A549 (cell line): Measurements from ENCODE around the gene FAM53C. TPM values are rescaled to one million over a fixed set of nuclear protein-coding genes. Genes with fewer than 3 reads are reported as not detected.

Source experiments
- ATAC-seq, 2 experiments: fragments of 200-7000 bp in 1 of 2; fragments of >200 bp in 1 of 2; cut with Nextera tagmentation in 1 of 2; cut with Tn5 transposase in 1 of 2; 3 replicates each; pipeline versions ENCODE4 v1.8.0 to v1.9.1; 2018 to 2020; ENCODE audit warnings: mild to moderate bottlenecking in 1 of 2, moderate library complexity in 1 of 2
- CTCF ChIA-PET: fragments of 300-600 bp; sonication (Branson Sonifier 250); formaldehyde crosslinking; extraction: SDS; loops from one replicate; lab custom pipeline; 2021; ENCODE audit warnings: antibody characterized with exemption, inconsistent platforms; lab: Yijun Ruan, JAX
- POLR2A ChIA-PET: fragments of 350-600 bp; formaldehyde crosslinking; extraction: SDS; loops from one replicate; lab custom pipeline; 2021; ENCODE audit warnings: antibody characterized with exemption, inconsistent platforms; lab: Yijun Ruan, JAX
- DNase-seq, 2 experiments: peaks; one replicate each; pipeline versions ENCODE4 v3.0.0 to v3.0.0-alpha.2; 2011 to 2016; ENCODE audit warnings: low read depth in 1 of 2, low spot score in 1 of 2
- FAIRE-seq: peaks from 2 replicates; lab custom pipeline; 2011; peaks lifted over from hg19 to GRCh38; lab: Jason Lieb, UNC
- H3K27ac ChIP-seq, 2 experiments: fragments of >200 bp; sonication (Bioruptor Twin); formaldehyde crosslinking; 3 replicates each; pipeline ENCODE4 v1.5.1; 2016 to 2017
- H3K4me1 ChIP-seq: fragments of >200 bp; sonication (Bioruptor Twin); formaldehyde crosslinking; 3 replicates; pipeline ENCODE4 v1.6.1; 2016
- H3K4me2 ChIP-seq: fragments of >200 bp; sonication (Bioruptor Twin); formaldehyde crosslinking; 3 replicates; pipeline ENCODE4 v1.6.1; 2016
- H3K4me3 ChIP-seq: fragments of >200 bp; sonication (Bioruptor Twin); formaldehyde crosslinking; 3 replicates; pipeline ENCODE4 v1.5.1; 2016
- H3K9me3 ChIP-seq: fragments of >200 bp; sonication (Bioruptor Twin); formaldehyde crosslinking; 3 replicates; pipeline ENCODE4 v1.6.1; 2016
- ATOH8 ChIP-seq: fragments of 250-450 bp; sonication (Bioruptor Pico); IDR thresholded peaks from 2 replicates; pipeline ENCODE4 v1.5.0; 2020; ENCODE audit warnings: low read depth, mild to moderate bottlenecking, moderate library complexity
- BCL3 ChIP-seq: fragments of >200 bp; sonication (Bioruptor Twin); formaldehyde crosslinking; IDR thresholded peaks from 3 replicates; pipeline ENCODE4 v1.6.1; 2016
- BHLHE40 ChIP-seq: IDR thresholded peaks from 2 replicates; pipeline ENCODE4 v1.6.1; 2012; ENCODE audit warnings: low read depth, low read length, inconsistent platforms
- CEBPB ChIP-seq, 2 experiments: fragments of >200 bp in 1 of 2; sonication (Bioruptor Twin) in 1 of 2; formaldehyde crosslinking in 1 of 2; IDR thresholded peaks; 2 replicates each; pipeline ENCODE4 v1.6.1; 2012 to 2016
- FOXS1 ChIP-seq: fragments of 250-450 bp; sonication (Bioruptor Pico); IDR thresholded peaks from 2 replicates; pipeline ENCODE4 v1.5.0; 2020; ENCODE audit warnings: mild to moderate bottlenecking, moderate library complexity
- HOXA7 ChIP-seq: fragments of 250-450 bp; sonication (Bioruptor Pico); IDR thresholded peaks from 2 replicates; pipeline ENCODE4 v1.5.0; 2020; ENCODE audit warnings: mild to moderate bottlenecking, moderate library complexity
- JUNB ChIP-seq: fragments of >200 bp; sonication (Bioruptor Twin); formaldehyde crosslinking; IDR thresholded peaks from 2 replicates; pipeline ENCODE4 v1.6.1; 2016
- KDM5A ChIP-seq: fragments of 200-600 bp; sonication (generic); IDR thresholded peaks from 2 replicates; pipeline ENCODE4 v1.6.1; 2016; ENCODE audit warnings: antibody characterized with exemption, mild to moderate bottlenecking
- MAZ ChIP-seq: fragments of 150-350 bp; IDR thresholded peaks from 2 replicates; pipeline ENCODE4 v1.6.1; 2014; ENCODE audit warnings: antibody characterized with exemption, low read depth, low read length, borderline replicate concordance
- NFE2L2 ChIP-seq: fragments of 150-350 bp; conservative IDR thresholded peaks from 2 replicates; pipeline ENCODE4 v1.6.1; 2014; ENCODE audit warnings: low read length
- NR3C1 ChIP-seq: fragments of >200 bp; sonication (Bioruptor Twin); formaldehyde crosslinking; IDR thresholded peaks from 3 replicates; pipeline ENCODE4 v1.6.1; 2017
- POLR2AphosphoS2 ChIP-seq: conservative IDR thresholded peaks from 2 replicates; pipeline ENCODE4 v1.6.1; 2012; ENCODE audit warnings: low read length, improper control_type of control experiment, inconsistent platforms
- RAD21 ChIP-seq, 2 experiments: fragments of >200 bp in 1 of 2; sonication (Bioruptor Twin) in 1 of 2; formaldehyde crosslinking in 1 of 2; IDR thresholded peaks in 1 of 2; conservative IDR thresholded peaks in 1 of 2; 2 replicates in 1 of 2; 3 replicates in 1 of 2; pipeline ENCODE4 v1.6.1; 2012 to 2018; ENCODE audit warnings: inconsistent platforms in 1 of 2
- RCOR1 ChIP-seq: fragments of 150-350 bp; IDR thresholded peaks from 2 replicates; pipeline ENCODE4 v1.6.1; 2014; ENCODE audit warnings: antibody characterized with exemption, low read length, low read depth
- RFX5 ChIP-seq: fragments of 450-650 bp; IDR thresholded peaks from 2 replicates; pipeline ENCODE4 v1.7.1; 2014; ENCODE audit warnings: antibody characterized with exemption, mild to moderate bottlenecking, moderate library complexity
- SMC3 ChIP-seq: fragments of >200 bp; sonication (Bioruptor Twin); formaldehyde crosslinking; IDR thresholded peaks from 3 replicates; pipeline ENCODE4 v1.6.1; 2018; ENCODE audit warnings: inconsistent platforms
- SREBF2 ChIP-seq: fragments of 450-650 bp; IDR thresholded peaks from 2 replicates; pipeline ENCODE4 v1.6.1; 2014; ENCODE audit warnings: mild to moderate bottlenecking, moderate library complexity
- TP53 ChIP-seq: fragments of 250-450 bp; sonication (Bioruptor Pico); IDR thresholded peaks from 2 replicates; pipeline ENCODE4 v1.5.0; 2021; ENCODE audit warnings: mild to moderate bottlenecking, moderate library complexity
- ZSCAN20 ChIP-seq: fragments of 250-450 bp; sonication (Bioruptor Pico); IDR thresholded peaks from 2 replicates; pipeline ENCODE4 v1.8.0; 2022; ENCODE audit warnings: mild to moderate bottlenecking, moderate library complexity
- WGBS: methylation state at CpG from one replicate; pipeline ENCODE4 v1.1.6; 2017; ENCODE audit errors: missing lambda C conversion rate; 5-methylcytosine and 5-hydroxymethylcytosine counted together
- polyA plus RNA-seq, 4 experiments: library from polyadenylated mRNA; depleted of rRNA in 3 of 4; stranded (reverse); fragments of >200 nt; fragmentation: RNase III in 1 of 4; extraction: RNeasy Plus Mini Kit Qiagen cat#74134 plus additional on column Dnase treatment in 1 of 4; gene quantifications; 2 replicates in 3 of 4; 3 replicates in 1 of 4; pipeline ENCODE4 v1.2.3, GENCODE V29; 2011 to 2017
- TF ChIP-seq, protein P1 (sequence below): fragments of 200-600 bp; sonication (generic); IDR thresholded peaks from 2 replicates; pipeline ENCODE4 v1.6.1; 2016; ENCODE audit warnings: antibody characterized with exemption, mild to moderate bottlenecking, moderate library complexity
- TF ChIP-seq, protein P2 (sequence below): fragments of 250-450 bp; sonication (Bioruptor Pico); IDR thresholded peaks from 2 replicates; pipeline ENCODE4 v1.5.0; 2021; ENCODE audit warnings: mild to moderate bottlenecking, moderate library complexity, borderline replicate concordance

Gene FAM53C
- polyA plus RNA-seq, 2 of the 4 experiments (the other 2 are of a cell fraction) = 24.7 to 24.9 TPM

DNA sequence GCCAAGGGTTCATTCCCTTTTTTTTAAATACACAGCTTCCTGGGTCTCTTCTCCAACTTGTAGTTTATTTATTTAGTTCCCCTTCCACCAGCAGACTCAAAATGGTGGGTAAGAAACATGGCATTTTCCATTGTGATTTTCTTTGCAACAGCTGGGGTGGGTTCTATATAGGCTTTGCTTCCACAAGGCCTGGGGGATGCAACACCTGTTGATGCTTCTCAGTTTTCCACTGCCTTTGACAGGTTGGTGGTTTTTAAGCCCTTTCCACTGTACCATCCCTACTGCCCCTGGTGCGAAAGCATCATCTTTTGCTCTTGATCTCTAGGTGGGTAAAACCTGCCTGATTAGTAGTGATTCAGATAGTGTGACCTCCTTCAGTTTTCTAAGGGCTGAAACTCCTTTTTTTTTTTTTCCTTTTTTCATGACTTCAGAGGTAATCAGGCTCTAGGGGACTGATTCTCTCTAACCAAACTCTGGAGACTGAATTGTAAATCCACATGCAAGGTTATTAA is 22.9 kb downstream of the FAM53C start:
- DNase-seq = no peak
- Histone ChIP-seq H3K4me2 (no peak overlapping the region), H3K9me3 (no peaks in the 10 kb centered on the region)
- TF ChIP-seq, protein P1, sequence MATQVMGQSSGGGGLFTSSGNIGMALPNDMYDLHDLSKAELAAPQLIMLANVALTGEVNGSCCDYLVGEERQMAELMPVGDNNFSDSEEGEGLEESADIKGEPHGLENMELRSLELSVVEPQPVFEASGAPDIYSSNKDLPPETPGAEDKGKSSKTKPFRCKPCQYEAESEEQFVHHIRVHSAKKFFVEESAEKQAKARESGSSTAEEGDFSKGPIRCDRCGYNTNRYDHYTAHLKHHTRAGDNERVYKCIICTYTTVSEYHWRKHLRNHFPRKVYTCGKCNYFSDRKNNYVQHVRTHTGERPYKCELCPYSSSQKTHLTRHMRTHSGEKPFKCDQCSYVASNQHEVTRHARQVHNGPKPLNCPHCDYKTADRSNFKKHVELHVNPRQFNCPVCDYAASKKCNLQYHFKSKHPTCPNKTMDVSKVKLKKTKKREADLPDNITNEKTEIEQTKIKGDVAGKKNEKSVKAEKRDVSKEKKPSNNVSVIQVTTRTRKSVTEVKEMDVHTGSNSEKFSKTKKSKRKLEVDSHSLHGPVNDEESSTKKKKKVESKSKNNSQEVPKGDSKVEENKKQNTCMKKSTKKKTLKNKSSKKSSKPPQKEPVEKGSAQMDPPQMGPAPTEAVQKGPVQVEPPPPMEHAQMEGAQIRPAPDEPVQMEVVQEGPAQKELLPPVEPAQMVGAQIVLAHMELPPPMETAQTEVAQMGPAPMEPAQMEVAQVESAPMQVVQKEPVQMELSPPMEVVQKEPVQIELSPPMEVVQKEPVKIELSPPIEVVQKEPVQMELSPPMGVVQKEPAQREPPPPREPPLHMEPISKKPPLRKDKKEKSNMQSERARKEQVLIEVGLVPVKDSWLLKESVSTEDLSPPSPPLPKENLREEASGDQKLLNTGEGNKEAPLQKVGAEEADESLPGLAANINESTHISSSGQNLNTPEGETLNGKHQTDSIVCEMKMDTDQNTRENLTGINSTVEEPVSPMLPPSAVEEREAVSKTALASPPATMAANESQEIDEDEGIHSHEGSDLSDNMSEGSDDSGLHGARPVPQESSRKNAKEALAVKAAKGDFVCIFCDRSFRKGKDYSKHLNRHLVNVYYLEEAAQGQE = no peak
- TF ChIP-seq POLR2AphosphoS2 (no peak), ZSCAN20 (CRISPR knock-in tag) (no peak), SMC3 (no peak), FOXS1 (CRISPR knock-in tag) (no peak), JUNB (no peak)
- TF ChIP-seq, all 56 proteins: peak for 0
- ATAC-seq (peak in 1 of 2 experiments; percentile 19; a peak in 1 of 6 replicates), FAIRE-seq (no peak)
- ChIA-PET CTCF (interaction anchor here (2.1 kb wide), 1 partner anchor 8 kb away, joined by 12 read pairs; the partner anchor contains the start of gene KDM3B), POLR2A (no interaction called here)
- Histone ChIP-seq H3K4me3 (no peak overlapping the region), H3K4me1 (no peaks in the 10 kb centered on the region; the same call in 2 of the 3 replicates), H3K27ac (no peak overlapping the region)
- WGBS = 92% methylated on average over 1 of the region's 1 CpG

- 90% methylated on average over 1 of the region's 1 CpG for WGBS
- CTCF ChIA-PET = interaction anchor here (4.8 kb wide), 1 partner anchor 12 kb away, joined by 28 read pairs; the partner anchor contains the start of gene KDM3B
- H3K4me3 ChIP-seq = no peak overlapping the region
- H3K27ac ChIP-seq = no peak overlapping the region
- H3K4me1 ChIP-seq = no peaks in the 10 kb centered on the region
- H3K9me3 ChIP-seq = no peaks in the 10 kb centered on the region
- POLR2A ChIA-PET = no interaction called here
- FAIRE-seq = no peak
- no peak for DNase-seq
- no peak for ATAC-seq
- TF ChIP-seq BHLHE40 (no peak), RAD21 (conservative IDR thresholded peaks at IDR 0.05 in 1 of 2, IDR thresholded peaks at IDR 0.05 in 1 of 2) (no peak), RFX5 (no peak), ZSCAN20 (CRISPR knock-in tag) (no peak), POLR2AphosphoS2 (no peak), MAZ (no peak), NR3C1 (no peak), SREBF2 (no peak), TP53 (CRISPR knock-in tag) (no peak), JUNB (no peak), KDM5A (no peak), ATOH8 (CRISPR knock-in tag) (no peak), RCOR1 (no peak), NFE2L2 (no peak), HOXA7 (CRISPR knock-in tag) (no peak), CEBPB (IDR thresholded peaks at IDR 0.05) (no peak), BCL3 (no peak)
- TF ChIP-seq, protein P2, sequence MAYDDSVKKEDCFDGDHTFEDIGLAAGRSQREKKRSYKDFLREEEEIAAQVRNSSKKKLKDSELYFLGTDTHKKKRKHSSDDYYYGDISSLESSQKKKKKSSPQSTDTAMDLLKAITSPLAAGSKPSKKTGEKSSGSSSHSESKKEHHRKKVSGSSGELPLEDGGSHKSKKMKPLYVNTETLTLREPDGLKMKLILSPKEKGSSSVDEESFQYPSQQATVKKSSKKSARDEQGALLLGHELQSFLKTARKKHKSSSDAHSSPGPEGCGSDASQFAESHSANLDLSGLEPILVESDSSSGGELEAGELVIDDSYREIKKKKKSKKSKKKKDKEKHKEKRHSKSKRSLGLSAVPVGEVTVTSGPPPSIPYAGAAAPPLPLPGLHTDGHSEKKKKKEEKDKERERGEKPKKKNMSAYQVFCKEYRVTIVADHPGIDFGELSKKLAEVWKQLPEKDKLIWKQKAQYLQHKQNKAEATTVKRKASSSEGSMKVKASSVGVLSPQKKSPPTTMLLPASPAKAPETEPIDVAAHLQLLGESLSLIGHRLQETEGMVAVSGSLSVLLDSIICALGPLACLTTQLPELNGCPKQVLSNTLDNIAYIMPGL (CRISPR knock-in tag) = no peak
- TF ChIP-seq, all 56 proteins: peak for 0
- H3K4me2 ChIP-seq = no peak overlapping the region
These were observed 26.5 kb downstream of the FAM53C start for GRCh38 chr5:138364576-138364975.
